SIG-M5 (cell line): ENCODE data around the gene IRAK1BP1.
A peak's percentile ranks its signal among the peaks of the same experiment; 100 is the strongest.
"Not testable (repeated sequence)": the region's sequence is repeated elsewhere in the genome, so short reads cannot be mapped to it uniquely, and the experiment has no call there.

ENCODE experiments used
- DNase-seq: peaks from one replicate; lab custom pipeline; 2025; lab: John Stamatoyannopoulos, UW

The IRAK1BP1 gene

DNA sequence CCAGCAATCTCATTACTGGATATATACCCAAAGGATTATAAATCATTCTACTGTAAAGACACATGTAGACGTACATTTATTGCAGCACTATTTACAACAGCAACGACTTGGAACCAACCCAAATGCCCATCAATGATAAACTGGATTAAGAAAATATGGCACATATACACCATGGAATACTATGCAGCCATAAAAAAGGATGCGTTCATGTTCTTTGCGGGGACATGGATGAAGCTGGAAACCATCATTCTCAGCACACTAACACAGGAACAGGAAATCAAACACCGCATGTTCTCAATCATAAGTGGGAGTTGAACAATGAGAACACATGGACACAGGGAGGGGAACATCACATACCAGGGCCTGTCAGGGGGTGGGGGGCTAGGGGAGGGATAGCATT, 22.6 kb downstream of the IRAK1BP1 start:
- not testable (repeated sequence) for DNase-seq

GRCh38 chr6:78896227-78896626, 28.9 kb downstream of the IRAK1BP1 start:
- no peak for DNase-seq

- no peak for DNase-seq
Observed at GRCh38 chr6:78908621-78909020, 41.3 kb downstream of the IRAK1BP1 start.

GRCh38 chr6:78909391-78909790, 42.0 kb downstream of the IRAK1BP1 start:
- peak; percentile 23 for DNase-seq

GRCh38 chr6:78910010-78910409, 42.7 kb downstream of the IRAK1BP1 start:
- no peak for DNase-seq

GRCh38 chr6:78910591-78911171, 43.3 kb downstream of the IRAK1BP1 start:
- DNase-seq, result no peak

DNA sequence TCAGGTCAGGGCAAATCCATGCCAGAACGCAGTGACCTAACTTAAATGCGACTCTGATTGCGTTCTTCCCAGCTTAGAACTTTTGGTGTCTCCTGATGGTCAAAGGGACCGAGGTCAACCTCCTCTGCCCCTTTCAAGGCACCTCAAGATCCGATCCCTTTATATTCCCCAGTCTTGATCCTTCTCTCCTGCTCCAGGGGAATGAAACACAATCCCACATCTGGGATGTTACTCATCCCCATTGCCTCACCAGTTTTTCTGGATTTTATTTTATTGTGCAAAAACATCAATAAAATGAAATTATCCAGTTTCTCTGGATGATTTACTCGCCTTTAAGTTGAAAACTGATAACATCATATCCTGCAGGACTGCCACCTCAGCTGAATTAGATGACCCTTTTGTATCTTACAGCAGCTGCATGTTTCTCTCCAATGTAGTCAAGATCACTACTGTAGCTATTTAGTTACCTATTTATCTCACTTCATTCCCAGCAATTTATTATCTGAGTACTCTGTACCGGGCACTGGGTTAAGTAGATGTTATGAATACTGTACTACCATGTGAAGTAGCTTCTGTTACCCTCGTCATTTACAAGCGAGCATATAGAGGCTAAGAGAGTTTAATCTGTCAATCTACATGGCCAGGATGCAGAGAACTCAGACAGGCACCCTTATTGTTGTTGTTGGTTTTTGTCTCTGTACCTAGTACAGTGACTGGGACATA, 44.0 kb downstream of the IRAK1BP1 start:
- no peak for DNase-seq

DNA sequence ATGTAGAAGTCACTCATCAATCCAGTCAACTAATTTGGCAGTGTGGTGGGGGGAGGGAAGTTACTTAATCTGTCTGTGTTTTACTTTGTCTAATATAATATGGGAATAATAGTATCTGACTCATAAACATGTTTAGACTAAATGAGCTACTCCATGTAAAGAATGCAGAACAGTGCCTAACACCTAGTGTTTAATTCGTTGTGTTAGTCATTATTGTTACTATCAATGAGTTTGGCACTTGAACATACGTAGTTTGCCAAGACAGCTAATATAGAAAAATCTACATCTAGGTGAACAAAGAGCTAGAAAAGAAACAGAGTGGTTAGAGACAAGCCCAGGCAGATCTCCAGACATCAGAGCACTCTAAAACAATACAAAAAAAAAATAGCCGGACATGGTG, 49.1 kb downstream of the IRAK1BP1 start:
- no peak for DNase-seq

GRCh38 chr6:78917788-78918187, 50.4 kb downstream of the IRAK1BP1 start:
- DNase-seq, result no peak

GRCh38 chr6:78921168-78921567, 53.8 kb downstream of the IRAK1BP1 start:
- not testable (repeated sequence) for DNase-seq

- no peak for DNase-seq
Observed at GRCh38 chr6:78925317-78925716, 58.0 kb downstream of the IRAK1BP1 start.

GRCh38 chr6:78935553-78935952, 68.2 kb downstream of the IRAK1BP1 start:
- DNase-seq, result no peak

- no peak for DNase-seq
Observed at GRCh38 chr6:78936515-78936914, 69.2 kb downstream of the IRAK1BP1 start.

- DNase-seq, result no peak
Observed at GRCh38 chr6:78942446-78942845, 75.1 kb downstream of the IRAK1BP1 start.

- DNase-seq, result no peak
Observed at GRCh38 chr6:78947529-78947928, 80.2 kb downstream of the IRAK1BP1 start.

DNA sequence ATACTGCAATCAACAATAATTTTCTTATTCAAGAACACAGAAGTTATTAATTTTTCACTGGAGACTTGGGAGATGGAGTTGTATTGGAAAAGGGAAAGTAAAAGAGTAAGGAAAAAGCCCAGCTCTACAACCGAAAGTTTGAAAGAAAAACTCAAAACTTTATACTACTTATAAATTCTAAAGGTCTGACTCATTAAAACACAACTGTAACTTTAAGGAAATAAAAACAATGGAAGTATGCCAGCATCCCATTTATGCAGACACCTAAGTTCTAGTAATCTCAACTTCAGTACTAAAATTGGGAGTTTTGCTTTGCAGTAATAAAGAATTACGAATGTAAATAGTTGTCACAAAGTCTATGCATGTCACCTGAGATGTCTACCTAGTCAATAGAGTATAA, 80.6 kb downstream of the IRAK1BP1 start:
- no peak for DNase-seq

DNA sequence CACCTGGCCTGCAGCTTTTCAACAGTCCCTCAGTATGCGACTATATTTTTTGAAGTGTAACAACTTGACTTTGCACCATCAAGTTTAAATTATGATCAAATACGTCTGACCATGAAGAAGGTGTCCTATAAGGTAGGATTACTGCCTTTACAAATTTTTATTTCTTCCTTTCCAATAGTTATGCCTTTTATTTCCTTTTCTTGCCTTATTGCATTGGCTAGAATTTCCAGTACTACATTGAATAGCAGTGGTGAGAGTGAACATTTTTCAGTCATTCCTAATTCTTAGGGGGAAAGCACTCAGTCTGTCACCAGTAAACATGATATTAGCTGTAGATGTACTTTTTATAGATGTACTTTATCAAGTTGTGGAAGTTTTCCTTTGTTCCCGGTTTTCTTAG, 81.4 kb downstream of the IRAK1BP1 start:
- no peak for DNase-seq

DNA sequence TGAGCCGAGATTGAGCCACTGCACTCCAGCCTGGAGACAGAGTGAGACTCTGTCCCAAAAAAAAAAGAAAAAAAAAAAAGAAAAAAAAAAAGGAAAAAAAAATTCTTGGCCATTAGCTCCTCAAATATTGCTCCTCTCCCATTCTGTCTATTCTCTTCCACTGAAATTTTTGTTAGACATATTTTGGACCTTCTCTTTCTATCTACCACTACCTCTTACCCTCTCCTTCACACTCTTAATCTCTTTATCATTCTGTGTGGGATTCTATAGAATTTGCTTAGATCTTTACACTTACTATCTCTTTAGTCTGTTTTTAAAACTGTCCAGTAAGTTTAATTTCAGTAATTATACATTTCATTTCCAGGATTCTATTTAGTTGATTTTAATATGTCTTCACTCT, 85.0 kb downstream of the IRAK1BP1 start:
- no peak for DNase-seq
